C4-2B (cell line): Measurements from ENCODE around the gene UBASH3B.

Experiments
- H3K27ac ChIP-seq: fragments of 450-650 bp; 2 replicates; pipeline ENCODE4 v1.5.1; 2017
- ZFX ChIP-seq: fragments of 450-650 bp; IDR thresholded peaks from 2 replicates; pipeline ENCODE4 v1.6.1; 2017
- TF ChIP-seq, protein P1 (sequence below): fragments of 450-650 bp; conservative IDR thresholded peaks from 2 replicates; pipeline ENCODE4 v1.5.1; 2017; ENCODE audit warnings: mild to moderate bottlenecking

UBASH3B gene

GRCh38 chr11:122691549-122692150 is 36.1 kb downstream of the UBASH3B start:
- H3K27ac ChIP-seq, result no peak overlapping the region

GRCh38 chr11:122692444-122692843 is 36.9 kb downstream of the UBASH3B start:
- no peak for TF ChIP-seq ZFX
- TF ChIP-seq, protein P1, sequence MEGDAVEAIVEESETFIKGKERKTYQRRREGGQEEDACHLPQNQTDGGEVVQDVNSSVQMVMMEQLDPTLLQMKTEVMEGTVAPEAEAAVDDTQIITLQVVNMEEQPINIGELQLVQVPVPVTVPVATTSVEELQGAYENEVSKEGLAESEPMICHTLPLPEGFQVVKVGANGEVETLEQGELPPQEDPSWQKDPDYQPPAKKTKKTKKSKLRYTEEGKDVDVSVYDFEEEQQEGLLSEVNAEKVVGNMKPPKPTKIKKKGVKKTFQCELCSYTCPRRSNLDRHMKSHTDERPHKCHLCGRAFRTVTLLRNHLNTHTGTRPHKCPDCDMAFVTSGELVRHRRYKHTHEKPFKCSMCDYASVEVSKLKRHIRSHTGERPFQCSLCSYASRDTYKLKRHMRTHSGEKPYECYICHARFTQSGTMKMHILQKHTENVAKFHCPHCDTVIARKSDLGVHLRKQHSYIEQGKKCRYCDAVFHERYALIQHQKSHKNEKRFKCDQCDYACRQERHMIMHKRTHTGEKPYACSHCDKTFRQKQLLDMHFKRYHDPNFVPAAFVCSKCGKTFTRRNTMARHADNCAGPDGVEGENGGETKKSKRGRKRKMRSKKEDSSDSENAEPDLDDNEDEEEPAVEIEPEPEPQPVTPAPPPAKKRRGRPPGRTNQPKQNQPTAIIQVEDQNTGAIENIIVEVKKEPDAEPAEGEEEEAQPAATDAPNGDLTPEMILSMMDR, result no peak
- no peak overlapping the region for H3K27ac ChIP-seq

More at GRCh38 chr11:122691549-122692150, 36.1 kb downstream of the UBASH3B start:
- TF ChIP-seq, protein P1, result no peak
- no peak for TF ChIP-seq ZFX

- TF ChIP-seq ZFX, result no peak
- TF ChIP-seq, protein P1, result no peak
- H3K27ac ChIP-seq, result no peak overlapping the region
These were observed 39.6 kb downstream of the UBASH3B start for GRCh38 chr11:122695076-122695615.

DNA sequence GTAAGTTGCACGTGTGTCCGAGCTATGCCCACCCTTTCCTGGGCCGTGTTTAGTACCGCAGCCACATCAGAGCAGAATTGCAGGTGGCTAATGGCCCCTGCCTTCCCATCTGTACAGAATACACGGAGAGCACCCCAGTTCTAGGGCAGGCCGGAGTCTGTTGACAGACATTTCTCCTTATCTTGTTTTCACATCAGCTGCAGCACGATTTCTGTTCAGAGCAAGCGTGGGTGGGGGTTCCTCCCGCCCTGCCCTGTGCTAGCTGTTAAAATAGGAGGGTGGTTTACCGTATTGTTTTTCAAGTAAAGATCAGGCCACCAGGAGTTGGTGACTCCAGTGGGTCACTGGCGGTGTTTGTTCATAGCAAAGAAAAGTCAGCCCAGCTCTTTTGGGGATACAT is 41.1 kb downstream of the UBASH3B start:
- TF ChIP-seq, protein P1, result no peak
- TF ChIP-seq ZFX, result no peak
- no peak overlapping the region for H3K27ac ChIP-seq

- no peak for TF ChIP-seq ZFX
- TF ChIP-seq, protein P1, result no peak
- no peak overlapping the region for H3K27ac ChIP-seq
These were observed 42.2 kb downstream of the UBASH3B start for GRCh38 chr11:122697636-122698167.

GRCh38 chr11:122698392-122698791 is 42.9 kb downstream of the UBASH3B start:
- no peak overlapping the region for H3K27ac ChIP-seq
- TF ChIP-seq, protein P1, result no peak
- no peak for TF ChIP-seq ZFX

- no peak for TF ChIP-seq ZFX
- TF ChIP-seq, protein P1, result no peak
- no peak overlapping the region for H3K27ac ChIP-seq
These were observed 45.1 kb downstream of the UBASH3B start for GRCh38 chr11:122700666-122701065.
